Uterus (tissue), 4 donors: ENCODE data around the gene TRAPPC2B. TPM values are rescaled to one million over a fixed set of nuclear protein-coding genes. Genes with fewer than 3 reads are reported as not detected.
A peak's percentile ranks its signal among the peaks of the same experiment; 100 is the strongest.

Source experiments
- DNase-seq, 2 donors: peaks; one replicate each; pipeline ENCODE4 v3.0.0-alpha.2; 2019 to 2020
- H3K27ac ChIP-seq, 2 donors: fragments of 200-600 bp; sonication (generic); 1 replicate in 1 of 2; 2 replicates in 1 of 2; pipeline ENCODE4 v1.5.1; 2016 to 2018
- H3K27me3 ChIP-seq, 2 donors: fragments of 200-600 bp; sonication (generic); one replicate each; pipeline ENCODE4 v1.5.1; 2018 to 2019; ENCODE audit warnings: control low read depth in 1 of 2
- H3K36me3 ChIP-seq, 2 donors: fragments of 200-600 bp; sonication (generic); one replicate each; pipeline ENCODE4 v1.5.1; 2019; ENCODE audit warnings: control low read depth in 1 of 2
- H3K4me1 ChIP-seq, 2 donors: fragments of 200-600 bp; sonication (generic); one replicate each; pipeline ENCODE4 v1.5.1; 2018 to 2019; ENCODE audit warnings: control low read depth in 1 of 2
- H3K4me3 ChIP-seq, 2 donors: fragments of 200-600 bp; sonication (generic); 1 replicate in 1 of 2; 2 replicates in 1 of 2; pipeline ENCODE4 v1.5.1; 2018 to 2019; ENCODE audit warnings: mild to moderate bottlenecking in 1 of 2
- H3K9me3 ChIP-seq, 2 donors: fragments of 200-600 bp; sonication (generic); one replicate each; pipeline ENCODE4 v1.5.1; 2019; ENCODE audit warnings: control low read depth in 1 of 2
- CTCF ChIP-seq, 4 experiments: fragments of 200-600 bp in 2 of 4; fragments of 450-650 bp in 2 of 4; sonication (generic) in 2 of 4; IDR thresholded peaks; one replicate each; pipeline ENCODE4 v1.5.1; 2016 to 2019; ENCODE audit warnings: antibody characterized with exemption in 4 of 4, mild to moderate bottlenecking in 2 of 4, moderate library complexity in 1 of 4
- POLR2A ChIP-seq, 2 donors: fragments of 450-650 bp; IDR thresholded peaks; one replicate each; pipeline ENCODE4 v1.6.1; 2016; ENCODE audit warnings: antibody characterized with exemption in 2 of 2, mild to moderate bottlenecking in 1 of 2, moderate library complexity in 1 of 2
- intact Hi-C: fragments of 100-400 bp; cut with DNase I; formaldehyde crosslinking; loops from one replicate; pipeline ENCODE4 v1.15.1; 2023; ENCODE audit warnings: low total_unique reads
- total RNA-seq, 4 donors: library from RNA; depleted of rRNA in 3 of 4; stranded (reverse); fragments of >200 nt in 3 of 4; gene quantifications; one replicate each; pipeline versions ENCODE4 v1.1.0 to v1.2.4, GENCODE V29; 2014 to 2023
- donor health status: DM: yes; HTN: yes; CAD: no.

TRAPPC2B gene
- total RNA-seq, 4 donors from 2014 or later: 2.0 to 21.0 (median 10.6) TPM; not detected in 1

- no peak for TF ChIP-seq POLR2A (IDR thresholded peaks at IDR 0.05)
- no peak for TF ChIP-seq CTCF (IDR thresholded peaks at IDR 0.05)
- no peaks in the 10 kb centered on the region for H3K27me3 ChIP-seq
- intact Hi-C loops: no loop called here
- no peaks in the 10 kb centered on the region for H3K36me3 ChIP-seq
- peaks cover 0 to 67% of the 10 kb centered on the region in 2 donors for H3K9me3 ChIP-seq
- DNase-seq: no peak
- no peak overlapping the region for H3K27ac ChIP-seq
- H3K4me3 ChIP-seq: no peak overlapping the region
- no peaks in the 10 kb centered on the region for H3K4me1 ChIP-seq
Observed at GRCh38 chr19:57395710-57396109, 32.4 kb downstream of the TRAPPC2B start.

- no peak for DNase-seq
- TF ChIP-seq POLR2A (IDR thresholded peaks at IDR 0.05) (no peak), CTCF (IDR thresholded peaks at IDR 0.05) (no peak)
- H3K4me3 ChIP-seq: no peak overlapping the region
- no peaks in the 10 kb centered on the region for H3K27me3 ChIP-seq
- intact Hi-C loops: no loop called here
- peaks cover 0 to 76% of the 10 kb centered on the region in 2 donors for H3K9me3 ChIP-seq
- no peaks in the 10 kb centered on the region for H3K36me3 ChIP-seq
- no peaks in the 10 kb centered on the region for H3K4me1 ChIP-seq
- no peak overlapping the region for H3K27ac ChIP-seq
Observed at GRCh38 chr19:57398868-57399267, 35.5 kb downstream of the TRAPPC2B start.

GRCh38 chr19:57403737-57404563, 40.6 kb downstream of the TRAPPC2B start:
- no peak overlapping the region for H3K27ac ChIP-seq
- TF ChIP-seq CTCF (IDR thresholded peaks at IDR 0.05) (no peak), POLR2A (IDR thresholded peaks at IDR 0.05) (no peak)
- no peak overlapping the region for H3K4me3 ChIP-seq
- H3K27me3 ChIP-seq: no peaks in the 10 kb centered on the region
- DNase-seq: no peak
- H3K9me3 ChIP-seq: peaks cover 0 to 38% of the 10 kb centered on the region in 2 donors
- intact Hi-C loops: no loop called here
- no peaks in the 10 kb centered on the region for H3K36me3 ChIP-seq
- H3K4me1 ChIP-seq: no peaks in the 10 kb centered on the region

GRCh38 chr19:57406516-57407123, 43.3 kb downstream of the TRAPPC2B start:
- H3K4me3 ChIP-seq: no peak overlapping the region
- no peak overlapping the region for H3K27ac ChIP-seq
- H3K36me3 ChIP-seq: no peaks in the 10 kb centered on the region
- peaks cover 0 to 13% of the 10 kb centered on the region in 2 donors for H3K9me3 ChIP-seq
- DNase-seq: peak in 1 of 2 donors; percentile 28
- TF ChIP-seq POLR2A (IDR thresholded peaks at IDR 0.05) (no peak), CTCF (IDR thresholded peaks at IDR 0.05) (no peak)
- no peaks in the 10 kb centered on the region for H3K4me1 ChIP-seq
- no peaks in the 10 kb centered on the region for H3K27me3 ChIP-seq
- intact Hi-C loops: no loop called here
